Erythroblast (primary cell): ENCODE results near the gene RAD51B.

Source experiments
- GATA1 ChIP-seq: IDR thresholded peaks from 2 replicates; pipeline ENCODE4 v1.6.1; 2011; ENCODE audit warnings: low read depth, mild to moderate bottlenecking, control low read depth, low read length, moderate library complexity
- POLR2A ChIP-seq: IDR thresholded peaks from 2 replicates; pipeline ENCODE4 v1.6.1; 2011; ENCODE audit warnings: mild to moderate bottlenecking, low read length

DNA sequence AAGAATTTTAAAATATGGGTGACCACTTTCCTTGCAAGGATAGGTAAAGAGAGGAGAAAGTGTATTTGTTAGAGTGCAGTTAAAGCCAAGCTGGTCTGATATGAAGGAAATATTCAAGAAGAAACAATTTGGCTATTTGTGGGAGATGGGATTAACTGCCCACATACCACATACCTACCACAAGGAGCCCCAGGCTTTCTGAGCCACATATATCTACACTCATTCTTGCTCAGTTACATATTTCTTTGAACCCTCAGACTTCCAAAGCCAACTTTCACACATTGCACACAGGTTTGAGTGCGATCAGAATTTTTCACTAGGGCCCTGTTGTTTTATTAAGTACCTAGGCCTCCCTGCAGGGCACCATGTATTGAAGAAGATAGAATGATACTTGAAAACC, 643.1 kb downstream of the RAD51B start:
- no peak for TF ChIP-seq POLR2A
- no peak for TF ChIP-seq GATA1
